ENCODE results near the gene BCL2L12.

BCL2L12 gene

DNA sequence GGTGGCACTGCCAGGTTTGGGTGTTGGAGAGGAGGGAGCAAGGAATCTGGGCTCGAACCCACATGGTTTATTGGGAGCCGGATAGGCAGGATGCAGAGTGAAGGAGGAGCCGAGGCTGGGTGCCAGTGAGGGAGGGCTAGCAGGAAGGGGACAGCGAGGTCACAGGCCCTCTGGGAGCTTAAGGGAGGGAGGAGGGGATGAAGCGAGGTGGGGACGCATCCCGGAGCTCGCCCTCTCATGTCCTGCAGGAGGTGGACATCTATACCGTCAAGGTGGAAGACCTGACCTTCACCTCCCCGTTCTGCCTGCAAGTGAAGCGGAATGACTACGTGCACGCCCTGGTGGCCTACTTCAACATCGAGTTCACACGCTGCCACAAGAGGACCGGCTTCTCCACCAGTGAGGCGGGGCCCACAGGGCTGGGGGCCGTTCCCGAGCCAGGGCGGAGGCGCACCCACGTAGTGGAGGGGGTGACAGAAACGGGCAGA is 20.2 kb downstream of the BCL2L12 start:
- DNase-seq, result no peak

DNA sequence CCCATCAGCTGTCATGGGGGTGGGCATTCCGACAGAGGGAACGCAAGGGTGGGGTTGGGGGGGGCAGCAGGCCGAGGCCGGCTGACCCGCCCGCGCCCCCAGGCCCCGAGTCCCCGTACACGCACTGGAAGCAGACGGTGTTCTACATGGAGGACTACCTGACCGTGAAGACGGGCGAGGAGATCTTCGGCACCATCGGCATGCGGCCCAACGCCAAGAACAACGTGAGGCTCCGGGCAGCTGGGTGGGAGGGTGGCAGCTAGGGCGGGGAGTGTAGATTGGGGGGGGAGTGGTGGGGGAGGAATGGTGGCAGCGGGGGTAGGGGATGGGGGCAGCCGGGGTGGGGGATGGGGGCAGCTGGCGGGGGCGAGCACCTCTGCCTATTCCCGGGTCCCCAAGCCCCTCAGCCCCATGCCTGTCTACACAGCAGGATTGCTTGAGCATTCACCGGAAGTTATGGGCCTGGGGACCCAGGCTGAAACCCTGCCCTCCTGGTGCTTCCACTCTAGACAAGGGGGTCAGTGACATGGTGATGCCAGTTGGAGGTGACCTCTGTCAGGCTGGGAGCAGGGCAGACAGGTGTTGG is 20.9 kb downstream of the BCL2L12 start:
- DNase-seq, result no peak

DNA sequence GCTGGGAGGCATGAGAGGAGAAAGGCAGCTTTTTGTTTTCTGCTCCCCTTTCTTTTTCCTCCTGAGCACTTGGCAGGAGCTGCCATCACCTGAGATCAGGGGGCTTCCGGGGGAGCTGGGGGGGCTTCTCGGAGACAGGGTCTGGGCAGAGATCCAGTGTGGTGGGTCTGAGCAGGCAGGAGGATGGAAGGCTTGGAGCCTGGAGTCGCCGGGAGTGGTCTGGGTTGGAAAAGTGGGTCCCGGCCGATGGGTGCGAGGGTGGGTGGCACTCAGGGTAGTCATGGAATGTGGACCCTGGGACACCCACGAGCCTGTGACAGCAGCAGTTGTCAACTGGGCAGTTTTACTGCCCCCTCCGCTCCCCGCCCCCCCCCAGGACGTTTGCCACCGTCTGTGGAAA is 21.4 kb downstream of the BCL2L12 start:
- DNase-seq, result no peak

DNA sequence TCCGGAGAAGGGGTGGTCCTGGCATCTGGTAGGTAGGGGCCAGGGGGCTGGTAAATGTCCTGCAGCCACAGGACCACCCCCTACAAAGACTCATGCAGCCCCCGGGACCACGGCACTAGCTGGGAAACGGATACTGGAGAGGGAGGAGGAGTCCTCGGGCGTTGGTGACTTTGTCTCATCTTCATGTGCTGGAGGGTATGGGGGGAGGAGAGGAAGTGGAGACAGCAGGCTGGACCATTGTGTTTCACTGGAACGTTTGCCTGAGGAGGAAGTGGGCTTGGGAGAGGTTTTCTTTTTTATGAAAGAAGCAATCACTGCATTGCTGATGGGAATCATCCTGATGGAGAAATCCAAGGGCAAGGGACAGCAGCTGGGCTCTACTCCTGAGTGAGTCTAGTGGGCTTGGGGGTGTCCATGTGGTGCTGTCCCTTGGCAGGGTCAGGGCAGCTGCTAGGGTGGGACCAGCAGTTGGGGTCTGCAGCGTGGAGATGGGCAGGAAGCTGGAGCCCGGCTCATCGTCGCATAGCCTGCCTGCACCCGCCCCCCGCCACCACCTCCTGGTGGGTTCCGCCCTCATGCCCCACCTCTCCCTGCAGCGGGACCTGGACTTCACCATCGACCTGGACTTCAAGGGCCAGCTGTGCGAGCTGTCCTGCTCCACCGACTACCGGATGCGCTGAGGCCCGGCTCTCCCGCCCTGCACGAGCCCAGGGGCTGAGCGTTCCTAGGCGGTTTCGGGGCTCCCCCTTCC is 22.0 kb downstream of the BCL2L12 start:
- no peak for DNase-seq

DNA sequence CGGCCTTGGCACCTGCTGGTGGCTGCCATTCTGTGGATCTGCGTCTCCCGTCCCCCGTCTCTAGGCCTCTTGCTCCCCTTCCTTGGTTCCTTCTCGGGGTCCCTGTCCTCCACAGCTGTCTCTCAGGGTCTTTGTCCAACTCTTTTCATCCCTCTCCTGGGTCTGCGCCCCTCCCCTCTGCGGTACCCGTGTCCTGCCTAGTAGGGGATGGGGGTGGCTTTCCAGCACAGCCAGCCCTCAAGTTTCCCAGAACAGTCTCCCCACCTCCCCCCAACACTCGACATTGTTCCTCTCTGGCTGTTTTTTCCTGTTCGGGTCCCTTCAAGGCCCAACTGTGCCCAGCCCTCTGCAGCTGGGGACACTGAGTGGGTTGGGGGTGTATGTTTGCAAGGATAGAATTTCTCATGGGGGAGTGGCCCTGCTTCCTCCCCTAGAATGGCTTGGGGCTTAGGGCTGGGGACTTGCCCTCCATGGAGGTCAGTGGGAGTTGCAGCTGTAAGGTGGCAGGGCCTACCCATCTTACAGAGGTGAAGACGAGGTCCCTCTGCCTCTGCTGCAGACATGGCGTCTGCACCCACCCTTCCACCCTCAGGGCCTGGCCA is 22.9 kb downstream of the BCL2L12 start:
- DNase-seq, result no peak

DNA sequence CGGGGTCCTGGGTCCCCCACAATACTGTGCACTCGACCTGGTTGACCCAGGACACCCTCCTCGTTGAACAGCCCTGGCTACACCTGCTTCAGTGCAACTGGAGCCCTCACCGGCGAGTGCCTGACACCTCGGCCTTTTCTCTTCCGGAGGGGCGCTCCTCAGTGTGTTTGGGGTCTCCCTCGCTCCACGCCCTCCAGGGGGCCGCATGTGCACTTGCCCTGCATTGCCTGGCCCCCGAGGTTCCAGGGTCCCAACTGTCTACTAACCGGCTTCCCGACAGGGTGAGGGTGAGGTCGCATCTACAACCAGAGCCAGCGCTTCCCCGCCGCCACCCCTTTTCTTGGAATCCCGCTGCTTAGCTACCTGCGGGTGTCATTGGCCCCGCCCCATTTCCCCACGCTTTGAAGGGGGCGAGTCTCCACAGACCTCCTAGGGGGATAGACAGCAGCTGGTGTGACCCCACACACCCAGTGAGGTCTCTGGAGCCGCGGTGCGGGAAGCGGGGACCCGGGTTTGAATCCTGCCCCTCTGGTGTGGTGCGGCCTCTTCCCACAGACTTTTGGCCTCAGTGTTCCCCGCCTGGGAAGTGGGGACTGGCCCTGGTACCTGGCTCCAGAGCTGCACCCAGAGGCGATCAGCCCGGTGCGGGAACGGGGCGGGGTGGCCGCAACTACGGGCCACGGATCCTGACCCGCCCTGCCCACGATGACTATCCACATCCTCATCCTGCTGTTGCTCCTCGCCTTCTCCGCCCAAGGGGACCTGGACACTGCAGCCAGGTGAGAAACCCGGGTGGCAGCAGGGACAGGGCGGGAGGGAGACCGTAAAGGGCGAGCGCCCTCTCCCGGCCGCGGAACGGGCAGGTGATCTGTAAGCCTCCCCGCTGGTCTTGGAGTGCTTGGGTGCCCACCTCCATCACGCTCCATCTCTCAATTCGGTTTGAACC is 23.7 kb downstream of the BCL2L12 start, which contains the start of gene ADM5:
TSS of gene ADM5 (plus strand) at position 462 of the 946 bp plus-strand sequence. CDS start at position 706, 244 bp downstream.
- DNase-seq, result no peak

DNA sequence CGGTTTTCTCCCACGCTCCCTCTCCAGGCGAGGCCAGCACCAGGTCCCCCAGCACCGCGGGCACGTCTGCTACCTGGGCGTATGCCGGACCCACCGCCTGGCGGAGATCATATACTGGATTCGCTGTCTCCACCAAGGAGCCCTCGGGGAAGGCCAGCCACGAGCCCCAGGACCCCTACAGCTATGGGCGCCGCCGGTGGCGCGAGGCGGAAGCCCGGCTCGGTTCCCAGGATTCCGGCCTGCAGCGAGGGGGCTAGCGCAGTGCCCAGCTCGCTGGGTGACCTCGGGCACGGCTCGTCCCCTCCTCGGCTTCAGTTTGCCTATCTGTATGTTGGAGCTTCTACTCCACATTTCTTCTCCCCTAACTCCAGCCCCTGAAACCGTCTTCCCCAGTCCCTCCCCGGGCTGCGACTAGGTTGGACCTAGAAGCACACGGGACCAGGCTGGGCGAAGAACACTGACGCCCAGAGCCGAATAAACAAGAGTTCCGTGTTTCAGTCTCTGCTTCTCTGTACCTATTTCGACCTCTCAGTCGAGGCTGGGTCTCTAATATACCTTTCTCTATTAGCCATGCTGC is 24.4 kb downstream of the BCL2L12 start:
- DNase-seq, result no peak

DNA sequence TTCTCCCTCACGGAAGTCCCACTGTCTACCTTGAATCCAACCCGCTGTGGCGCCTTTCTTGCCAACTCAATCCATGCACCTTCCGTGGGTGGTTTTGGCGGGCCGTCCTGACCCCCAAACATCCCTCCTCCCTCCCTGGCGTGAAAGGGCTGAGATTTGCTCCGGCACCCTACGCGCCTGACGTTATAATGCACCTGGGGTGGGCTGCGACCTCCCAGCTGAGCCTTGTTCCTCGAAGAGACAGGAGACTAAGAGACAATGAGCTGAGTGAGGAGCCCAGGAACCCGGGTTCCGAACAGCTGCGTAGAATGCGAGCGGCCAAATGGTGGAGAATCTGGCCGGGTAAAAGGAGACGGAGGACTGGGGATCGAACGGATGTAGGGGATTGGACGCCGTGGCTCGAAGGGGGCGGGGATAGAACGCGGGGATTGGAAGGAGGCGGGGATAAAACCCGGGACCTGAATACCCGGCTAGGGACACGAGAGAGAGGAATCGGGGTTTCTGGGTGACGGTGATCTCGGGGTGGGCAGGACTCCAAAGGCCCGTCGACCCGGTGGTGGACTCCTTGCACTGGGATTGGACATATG is 25.0 kb downstream of the BCL2L12 start, which contains the start of gene CPT1C:
TSS of gene CPT1C (plus strand) at position 461 of the 587 bp plus-strand sequence. CDS start 1,137 bp downstream, outside the sequence.
- peak; percentile 45 for DNase-seq

DNA sequence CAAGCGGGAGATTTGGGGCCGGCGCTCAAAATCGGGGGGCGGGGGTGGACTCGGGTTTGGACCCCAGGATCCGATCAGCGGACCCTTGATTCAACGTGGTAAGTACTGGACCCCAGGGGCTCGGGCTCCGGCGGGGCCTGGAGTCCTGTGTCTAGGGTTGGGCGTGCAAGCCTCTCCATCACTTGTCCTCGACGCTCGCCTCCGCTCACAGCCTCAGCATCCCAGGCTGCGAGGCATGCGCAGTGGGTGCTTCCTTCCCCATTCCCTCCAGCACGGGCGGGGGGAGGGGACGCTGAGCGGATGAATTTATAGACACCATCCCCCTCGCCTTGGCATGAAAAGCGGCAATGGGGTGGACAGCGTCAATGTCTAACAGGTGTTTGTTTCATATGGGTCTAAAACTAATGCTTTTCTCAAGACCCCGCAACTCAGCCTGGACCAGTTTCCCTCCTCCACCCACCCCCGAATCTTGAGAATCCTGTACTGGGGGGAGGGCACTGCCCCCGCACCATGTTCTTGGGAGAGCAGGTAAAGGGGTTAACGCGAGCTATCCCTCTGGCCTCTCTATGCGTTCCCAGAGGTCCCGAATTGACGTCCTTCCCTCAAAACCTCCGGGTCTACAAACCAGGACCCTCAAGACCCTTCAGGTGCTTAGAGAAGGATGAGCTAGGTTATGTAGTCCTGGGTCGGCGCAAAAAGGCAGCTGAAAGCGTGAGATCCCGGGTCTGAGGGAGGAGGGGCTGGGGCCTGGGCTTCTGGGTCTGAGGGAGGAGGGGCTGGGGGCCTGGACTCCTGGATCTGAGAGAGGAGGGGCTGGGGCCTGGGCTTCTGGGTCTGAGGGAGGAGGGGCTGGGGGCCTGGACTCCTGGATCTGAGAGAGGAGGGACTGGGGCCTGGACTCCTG is 25.8 kb downstream of the BCL2L12 start:
- no peak for DNase-seq

DNA sequence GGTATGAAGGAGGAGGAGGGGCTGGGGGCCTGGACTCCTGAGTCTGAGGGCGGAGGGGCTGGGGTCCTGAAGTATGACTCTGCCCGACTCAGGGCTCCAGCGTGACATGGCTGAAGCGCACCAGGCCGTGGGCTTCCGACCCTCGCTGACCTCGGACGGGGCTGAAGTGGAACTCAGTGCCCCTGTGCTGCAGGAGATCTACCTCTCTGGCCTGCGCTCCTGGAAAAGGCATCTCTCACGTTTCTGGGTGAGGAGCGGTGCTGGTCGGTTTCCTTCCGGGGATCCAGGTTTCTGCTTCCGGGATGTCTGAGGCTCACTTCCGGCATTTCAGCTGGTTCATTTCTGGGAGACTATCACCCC is 26.4 kb downstream of the BCL2L12 start:
- no peak for DNase-seq

DNA sequence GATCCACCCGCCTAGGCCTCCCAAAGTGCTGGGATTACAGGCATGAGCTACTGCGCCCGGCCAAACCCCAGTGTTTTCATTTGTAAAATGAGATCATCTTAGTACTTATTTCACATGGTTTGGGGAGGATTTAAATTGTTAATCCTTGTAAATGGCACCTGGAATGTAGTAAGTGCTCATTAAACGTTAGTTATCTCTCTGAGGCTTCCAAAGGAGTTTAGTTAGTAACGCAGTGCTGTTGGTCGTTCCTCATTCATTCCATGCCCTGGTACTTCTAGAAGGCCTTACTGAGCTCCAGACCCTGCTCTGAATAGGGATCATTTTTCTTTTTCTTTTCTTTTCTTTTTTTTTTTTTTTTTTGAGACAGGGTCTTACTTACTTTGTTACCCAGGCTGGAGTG is 30.4 kb downstream of the BCL2L12 start:
- no peak for DNase-seq

DNA sequence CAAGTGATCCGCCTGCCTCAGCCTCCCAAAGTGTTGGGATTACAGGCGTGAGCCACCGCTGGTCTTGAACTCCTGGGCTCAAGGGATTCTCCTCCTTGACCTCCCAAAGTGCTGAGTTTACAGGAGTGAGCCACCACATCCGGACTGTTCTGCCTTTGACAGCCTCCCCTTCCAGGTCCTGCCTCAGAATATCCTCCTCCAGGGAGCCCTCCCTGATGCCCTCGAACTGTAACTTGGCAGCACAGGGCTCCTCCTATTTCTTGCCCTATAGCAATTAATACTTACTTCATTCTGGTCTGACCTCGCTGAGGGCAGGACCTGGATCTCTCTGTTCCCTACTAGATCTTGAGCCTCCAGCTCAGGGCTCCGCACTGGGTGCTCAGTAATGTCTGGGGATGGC is 31.1 kb downstream of the BCL2L12 start:
- DNase-seq, result no peak

DNA sequence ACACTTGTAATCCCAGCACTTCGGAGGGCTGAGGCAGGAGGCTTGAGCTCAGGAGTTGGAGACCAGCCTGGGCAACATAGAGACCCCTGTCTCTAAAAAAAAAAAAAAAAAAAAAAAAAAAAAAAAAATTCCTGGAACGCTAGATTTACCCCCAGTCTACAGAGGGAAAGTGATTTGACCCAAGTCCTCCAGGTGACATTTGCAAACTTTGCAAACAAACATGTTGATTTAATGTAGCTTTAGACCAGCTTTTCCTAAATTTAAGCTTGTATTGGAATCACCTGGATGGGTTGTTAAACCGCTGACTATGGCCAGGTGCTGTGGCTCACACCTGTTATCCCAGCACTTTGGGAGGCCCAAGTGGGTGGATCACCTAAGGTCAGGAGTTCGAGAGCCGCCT is 33.6 kb downstream of the BCL2L12 start:
- DNase-seq, result no peak

DNA sequence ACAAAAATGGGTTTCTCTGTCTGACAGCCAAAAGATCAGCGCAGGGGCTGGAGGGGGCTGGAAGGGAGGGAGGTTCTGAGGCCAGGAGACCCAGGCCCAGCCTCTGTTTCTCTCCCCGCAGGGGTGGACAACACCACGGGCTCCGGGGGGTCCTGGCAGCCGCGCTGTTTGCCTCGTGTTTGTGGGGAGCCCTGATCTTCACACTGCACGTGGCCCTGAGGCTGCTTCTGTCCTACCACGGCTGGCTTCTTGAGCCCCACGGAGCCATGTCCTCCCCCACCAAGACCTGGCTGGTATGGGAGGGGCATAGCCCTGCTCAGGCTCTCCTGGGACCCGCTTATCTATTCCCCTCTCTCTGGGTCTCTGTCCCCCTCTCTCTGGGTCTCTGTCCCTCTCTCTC is 34.8 kb downstream of the BCL2L12 start:
- DNase-seq, result no peak

DNA sequence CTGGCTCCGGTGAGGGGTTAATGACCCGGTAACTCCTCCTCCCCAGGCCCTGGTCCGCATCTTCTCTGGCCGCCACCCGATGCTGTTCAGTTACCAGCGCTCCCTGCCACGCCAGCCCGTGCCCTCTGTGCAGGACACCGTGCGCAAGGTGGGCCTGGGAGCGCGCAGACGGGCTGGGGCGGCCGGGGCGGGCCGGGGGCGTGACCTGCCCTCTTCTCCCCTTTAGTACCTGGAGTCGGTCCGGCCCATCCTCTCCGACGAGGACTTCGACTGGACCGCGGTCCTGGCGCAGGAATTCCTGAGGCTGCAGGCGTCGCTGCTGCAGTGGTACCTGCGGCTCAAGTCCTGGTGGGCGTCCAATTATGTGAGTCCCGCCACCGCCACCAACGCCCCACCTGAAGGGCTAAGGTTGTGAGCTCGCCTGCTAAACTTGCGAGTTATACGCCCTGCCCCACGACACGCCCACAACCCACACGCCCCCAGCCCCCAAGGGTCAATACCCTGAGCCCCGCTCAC is 35.6 kb downstream of the BCL2L12 start:
- no peak for DNase-seq

DNA sequence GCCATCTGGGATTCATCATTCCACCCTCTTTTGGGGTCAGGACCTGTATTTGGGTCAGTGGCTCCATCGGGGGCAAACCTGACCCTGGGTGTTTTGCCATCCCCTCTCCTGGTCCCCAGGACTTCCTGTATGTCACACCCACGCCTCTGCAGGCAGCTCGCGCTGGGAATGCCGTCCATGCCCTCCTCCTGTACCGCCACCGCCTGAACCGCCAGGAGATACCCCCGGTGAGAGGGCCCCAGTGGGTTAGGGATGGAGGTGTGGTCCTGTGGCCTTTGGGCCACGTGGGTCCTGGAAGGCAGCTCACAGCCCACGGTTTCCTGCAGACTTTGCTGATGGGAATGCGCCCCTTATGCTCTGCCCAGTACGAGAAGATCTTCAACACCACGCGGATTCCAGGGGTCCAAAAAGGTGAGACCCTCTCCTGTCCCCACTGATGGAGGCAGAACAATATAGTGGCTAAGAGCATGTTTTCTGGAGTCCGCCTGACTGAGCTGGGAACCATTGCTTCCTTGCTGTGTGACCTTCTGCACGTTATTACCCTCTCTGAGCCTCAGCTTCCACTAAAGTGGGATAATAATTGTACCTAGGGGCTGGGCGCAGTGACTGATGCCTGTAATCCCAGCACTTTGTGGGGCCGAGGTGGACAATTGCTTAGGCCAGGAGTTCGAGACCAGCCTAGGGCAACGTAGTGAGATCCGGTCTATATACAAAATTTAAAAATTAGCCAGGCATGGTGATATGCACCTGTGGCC is 39.3 kb downstream of the BCL2L12 start:
- no peak for DNase-seq

DNA sequence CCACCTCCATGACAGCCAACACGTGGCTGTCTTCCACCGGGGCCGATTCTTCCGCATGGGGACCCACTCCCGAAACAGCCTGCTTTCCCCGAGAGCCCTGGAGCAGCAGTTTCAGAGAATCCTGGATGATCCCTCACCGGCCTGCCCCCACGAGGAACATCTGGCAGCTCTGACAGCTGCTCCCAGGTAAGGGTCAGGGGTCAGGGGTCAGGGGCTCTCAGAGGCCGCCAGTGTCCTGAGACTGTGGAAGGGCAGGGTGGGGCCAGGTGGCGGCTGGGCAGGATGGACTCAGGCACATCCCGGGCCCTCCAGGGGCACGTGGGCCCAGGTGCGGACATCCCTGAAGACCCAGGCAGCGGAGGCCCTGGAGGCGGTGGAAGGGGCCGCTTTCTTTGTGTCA is 40.2 kb downstream of the BCL2L12 start:
- no peak for DNase-seq

DNA sequence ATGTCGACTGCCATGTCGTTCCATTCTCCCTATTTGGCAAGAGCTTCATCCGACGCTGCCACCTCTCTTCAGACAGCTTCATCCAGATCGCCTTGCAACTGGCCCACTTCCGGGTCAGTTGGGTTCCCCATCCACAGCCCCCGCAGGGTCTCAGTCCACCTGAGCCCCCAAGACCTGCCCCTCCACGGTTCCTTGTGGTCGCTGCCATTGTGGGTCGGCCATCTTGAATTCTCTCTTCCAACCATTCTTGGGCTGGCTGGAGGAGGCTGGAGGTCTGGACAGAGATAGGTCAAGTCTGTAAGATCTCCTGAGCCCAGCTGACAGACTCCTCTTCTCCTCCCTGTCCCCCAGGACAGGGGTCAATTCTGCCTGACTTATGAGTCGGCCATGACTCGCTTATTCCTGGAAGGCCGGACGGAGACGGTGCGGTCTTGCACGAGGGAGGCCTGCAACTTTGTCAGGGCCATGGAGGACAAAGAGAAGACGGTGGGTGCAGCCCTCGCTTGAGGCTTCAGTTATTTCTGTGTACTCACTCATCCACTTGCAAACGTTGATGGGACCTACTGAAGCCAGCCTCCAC is 44.7 kb downstream of the BCL2L12 start:
- no peak for DNase-seq

DNA sequence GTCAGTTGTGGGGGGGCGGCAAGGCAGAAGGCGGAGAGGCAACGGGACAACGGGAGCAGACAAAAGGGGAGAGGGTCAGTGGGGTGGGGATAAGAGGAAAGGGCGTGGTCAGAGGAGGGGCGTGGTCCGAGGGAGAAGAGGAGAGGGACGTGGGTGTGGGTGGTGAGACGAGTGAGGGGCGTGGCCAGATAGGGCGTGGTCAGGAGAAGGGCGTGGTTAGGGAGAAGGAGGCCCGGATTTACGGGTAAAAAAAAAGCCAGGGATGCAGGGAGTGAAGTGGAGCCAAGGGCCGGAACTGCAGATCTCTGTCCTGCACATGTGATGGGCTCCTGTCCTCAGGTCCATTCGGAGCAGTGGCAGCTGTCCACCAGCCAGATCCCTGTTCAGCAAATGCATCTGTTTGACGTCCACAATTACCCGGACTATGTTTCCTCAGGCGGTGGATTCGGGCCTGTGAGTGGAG is 46.7 kb downstream of the BCL2L12 start:
- DNase-seq, result no peak
